HepG2 (cell line): ENCODE results near the gene MADD. TPM values are rescaled to one million over a fixed set of nuclear protein-coding genes. Genes with fewer than 3 reads are reported as not detected.
A peak's percentile ranks its signal among the peaks of the same experiment; 100 is the strongest.

Experiments used
- CHD4 ChIP-seq: fragments of 200-600 bp; sonication (generic); IDR thresholded peaks from 2 replicates; pipeline ENCODE4 v1.7.0; 2017; ENCODE audit warnings: mild to moderate bottlenecking, low read length, borderline replicate concordance
- DNMT1 ChIP-seq: sonication (generic); formaldehyde crosslinking; IDR thresholded peaks from 2 replicates; pipeline ENCODE4 v1.5.1; 2020; ENCODE audit warnings: mild to moderate bottlenecking, missing genetic modification reagents
- GLI4 ChIP-seq: sonication (generic); formaldehyde crosslinking; IDR thresholded peaks from 2 replicates; pipeline ENCODE4 v1.5.1; 2020; ENCODE audit warnings: missing genetic modification reagents, mild to moderate bottlenecking, moderate library complexity, borderline replicate concordance
- GTF3A ChIP-seq: sonication (generic); formaldehyde crosslinking; conservative IDR thresholded peaks from 2 replicates; pipeline ENCODE4 v1.4.0; 2020; ENCODE audit warnings: mild to moderate bottlenecking, missing genetic modification reagents
- HHEX ChIP-seq: IDR thresholded peaks from 2 replicates; pipeline ENCODE4 v1.6.1; 2016; ENCODE audit warnings: control low read depth
- KAT7 ChIP-seq: IDR thresholded peaks from 2 replicates; pipeline ENCODE4 v1.6.1; 2018; ENCODE audit warnings: borderline replicate concordance, missing compliant biosample characterization
- MEF2D ChIP-seq: sonication (generic); formaldehyde crosslinking; IDR thresholded peaks from 2 replicates; pipeline ENCODE4 v1.5.1; 2020; ENCODE audit warnings: mild to moderate bottlenecking, missing genetic modification reagents
- MLLT10 ChIP-seq: sonication (generic); formaldehyde crosslinking; IDR thresholded peaks from 2 replicates; pipeline ENCODE4 v1.4.0; 2020; ENCODE audit warnings: missing genetic modification reagents
- MYC ChIP-seq: sonication (generic); formaldehyde crosslinking; IDR thresholded peaks from 2 replicates; pipeline ENCODE4 v1.9.0; 2021; ENCODE audit warnings: missing genetic modification reagents, borderline replicate concordance
- MZF1 ChIP-seq: sonication (generic); formaldehyde crosslinking; IDR thresholded peaks from 2 replicates; pipeline ENCODE4 v1.8.1; 2023; ENCODE audit warnings: mild to moderate bottlenecking, missing genetic modification reagents, borderline replicate concordance
- RFX5 ChIP-seq: IDR thresholded peaks from 2 replicates; pipeline ENCODE4 v1.6.1; 2011; ENCODE audit warnings: low read depth, low read length, improper control_type of control experiment
- RNF2 ChIP-seq: fragments of 450-650 bp; conservative IDR thresholded peaks from 2 replicates; pipeline ENCODE4 v1.6.1; 2016; ENCODE audit warnings: low read depth
- SMAD3 ChIP-seq: sonication (generic); formaldehyde crosslinking; IDR thresholded peaks from 2 replicates; pipeline ENCODE4 v1.4.0; 2020; ENCODE audit warnings: missing genetic modification reagents
- STAT5B ChIP-seq: sonication (generic); formaldehyde crosslinking; IDR thresholded peaks from 2 replicates; pipeline ENCODE4 v1.4.0; 2020; ENCODE audit warnings: missing genetic modification reagents
- ZBED4 ChIP-seq: sonication (generic); formaldehyde crosslinking; IDR thresholded peaks from 2 replicates; pipeline ENCODE4 v1.4.0; 2020; ENCODE audit warnings: missing genetic modification reagents, borderline replicate concordance
- ZIK1 ChIP-seq: sonication (generic); formaldehyde crosslinking; IDR thresholded peaks from 2 replicates; pipeline ENCODE4 v1.5.0; 2020; ENCODE audit warnings: mild to moderate bottlenecking, low read depth, missing genetic modification reagents, borderline replicate concordance
- ZNF225 ChIP-seq: sonication (generic); formaldehyde crosslinking; IDR thresholded peaks from 2 replicates; pipeline ENCODE4 v1.4.0; 2020; ENCODE audit warnings: mild to moderate bottlenecking, missing genetic modification reagents
- ZNF343 ChIP-seq: sonication (generic); formaldehyde crosslinking; IDR thresholded peaks from 2 replicates; pipeline ENCODE4 v1.4.0; 2020; ENCODE audit warnings: mild to moderate bottlenecking, missing genetic modification reagents
- ZNF367 ChIP-seq: sonication (generic); formaldehyde crosslinking; IDR thresholded peaks from 2 replicates; pipeline ENCODE4 v1.4.0; 2020; ENCODE audit warnings: missing genetic modification reagents, borderline replicate concordance
- polyA plus RNA-seq, 8 experiments: library from polyadenylated mRNA; depleted of rRNA in 3 of 8; stranded (reverse) in 7 of 8; unstranded in 1 of 8; fragments of >200 nt; fragmentation: Illumina TruSeq in 4 of 8; extraction: Trizol in 4 of 8; gene quantifications; 2 replicates each; pipeline versions ENCODE4 v1.2.1 to v1.2.3, GENCODE V29; 2011 to 2016; ENCODE audit warnings: low read depth in 4 of 8, missing spikeins in 1 of 8, mixed read lengths in 1 of 8; ENCODE audit not compliant: insufficient read depth in 1 of 8
- total RNA-seq, 5 experiments: library from RNA; depleted of rRNA; stranded (reverse); fragments of >200 nt; fragmentation: Illumina TruSeq; extraction: Trizol; gene quantifications; 2 replicates each; pipeline ENCODE4 v1.2.3, GENCODE V29; 2016; ENCODE audit warnings: low read depth in 1 of 5
- TF ChIP-seq, protein P1 (sequence below): sonication (generic); formaldehyde crosslinking; IDR thresholded peaks from 2 replicates; pipeline ENCODE4 v1.5.0; 2020; ENCODE audit warnings: mild to moderate bottlenecking, missing genetic modification reagents
- TF ChIP-seq, protein P2 (sequence below), 2 experiments: sonication (generic) in 1 of 2; formaldehyde crosslinking in 1 of 2; IDR thresholded peaks; 2 replicates each; pipeline versions ENCODE4 v1.5.1 to v1.6.1; 2011 to 2020; ENCODE audit warnings: borderline replicate concordance in 1 of 2, low read depth in 1 of 2, low read length in 1 of 2, mild to moderate bottlenecking in 1 of 2, missing genetic modification reagents in 1 of 2, moderate library complexity in 1 of 2

Gene MADD
- total and polyA plus RNA-seq, 2 of the 13 experiments (the other 11 are each of a cell fraction or from before 2014, with no cell fraction given) = 18.0 to 29.2 TPM

GRCh38 chr11:47269002-47269828 is 718 bp upstream of the MADD start (continued):
- no peak for TF ChIP-seq HHEX (CRISPR knock-in tag)
- peak; percentile 73; the same call in 1 of the 2 replicates for TF ChIP-seq MYC
- no peak for TF ChIP-seq SMAD3
- peak; percentile 18; the same call in 1 of the 2 replicates for TF ChIP-seq DNMT1 (CRISPR knock-in tag)
- no peak for TF ChIP-seq ZBED4 (CRISPR knock-in tag)
- peak; percentile 31; the same call in 1 of the 2 replicates for TF ChIP-seq STAT5B (CRISPR knock-in tag)
- no peak for TF ChIP-seq MLLT10
- no peak for TF ChIP-seq ZNF343 (CRISPR knock-in tag)
- no peak for TF ChIP-seq RNF2
- TF ChIP-seq, protein P1, sequence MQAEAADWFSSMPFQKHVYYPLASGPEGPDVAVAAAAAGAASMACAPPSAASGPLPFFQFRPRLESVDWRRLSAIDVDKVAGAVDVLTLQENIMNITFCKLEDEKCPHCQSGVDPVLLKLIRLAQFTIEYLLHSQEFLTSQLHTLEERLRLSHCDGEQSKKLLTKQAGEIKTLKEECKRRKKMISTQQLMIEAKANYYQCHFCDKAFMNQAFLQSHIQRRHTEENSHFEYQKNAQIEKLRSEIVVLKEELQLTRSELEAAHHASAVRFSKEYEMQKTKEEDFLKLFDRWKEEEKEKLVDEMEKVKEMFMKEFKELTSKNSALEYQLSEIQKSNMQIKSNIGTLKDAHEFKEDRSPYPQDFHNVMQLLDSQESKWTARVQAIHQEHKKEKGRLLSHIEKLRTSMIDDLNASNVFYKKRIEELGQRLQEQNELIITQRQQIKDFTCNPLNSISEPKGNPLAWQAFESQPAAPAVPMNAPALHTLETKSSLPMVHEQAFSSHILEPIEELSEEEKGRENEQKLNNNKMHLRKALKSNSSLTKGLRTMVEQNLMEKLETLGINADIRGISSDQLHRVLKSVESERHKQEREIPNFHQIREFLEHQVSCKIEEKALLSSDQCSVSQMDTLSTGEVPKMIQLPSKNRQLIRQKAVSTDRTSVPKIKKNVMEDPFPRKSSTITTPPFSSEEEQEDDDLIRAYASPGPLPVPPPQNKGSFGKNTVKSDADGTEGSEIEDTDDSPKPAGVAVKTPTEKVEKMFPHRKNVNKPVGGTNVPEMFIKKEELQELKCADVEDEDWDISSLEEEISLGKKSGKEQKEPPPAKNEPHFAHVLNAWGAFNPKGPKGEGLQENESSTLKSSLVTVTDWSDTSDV = no peak
- no peak for TF ChIP-seq CHD4
- no peak for TF ChIP-seq RFX5
- TF ChIP-seq MZF1 (CRISPR knock-in tag) = no peak
- TF ChIP-seq ZIK1 = 0 out of 2 replicates have a peak, but pooled peaks have one; percentile 21
- no peak for TF ChIP-seq GTF3A
- TF ChIP-seq ZNF367 (CRISPR knock-in tag) = no peak
- TF ChIP-seq MEF2D (CRISPR knock-in tag) = no peak; the same call in 1 of the 2 replicates
- TF ChIP-seq GLI4 = no peak
- TF ChIP-seq ZNF225 = no peak
- TF ChIP-seq, protein P2, sequence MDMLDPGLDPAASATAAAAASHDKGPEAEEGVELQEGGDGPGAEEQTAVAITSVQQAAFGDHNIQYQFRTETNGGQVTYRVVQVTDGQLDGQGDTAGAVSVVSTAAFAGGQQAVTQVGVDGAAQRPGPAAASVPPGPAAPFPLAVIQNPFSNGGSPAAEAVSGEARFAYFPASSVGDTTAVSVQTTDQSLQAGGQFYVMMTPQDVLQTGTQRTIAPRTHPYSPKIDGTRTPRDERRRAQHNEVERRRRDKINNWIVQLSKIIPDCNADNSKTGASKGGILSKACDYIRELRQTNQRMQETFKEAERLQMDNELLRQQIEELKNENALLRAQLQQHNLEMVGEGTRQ (IDR thresholded peaks at IDR 0.05; ENCODE audit: low read depth, low read length) = no peak
- TF ChIP-seq, protein P2 (CRISPR knock-in tag; IDR thresholded peaks at IDR 0.05; ENCODE audit: borderline replicate concordance) = peak; percentile 41; the same call in 1 of the 2 replicates
- TF ChIP-seq KAT7 (CRISPR knock-in tag) = no peak
